ENCODE data around the gene GARIN3.
"Not testable (repeated sequence)": the region's sequence is repeated elsewhere in the genome, so short reads cannot be mapped to it uniquely, and the experiment has no call there.

The GARIN3 gene

GRCh38 chr5:157166214-157167213, at the start of gene GARIN3:
Gene GARIN3, minus strand, starts transcription at chr5:157166264. Its CDS starts 96 bp downstream, at chr5:157166168.
- TF ChIP-seq POLR2A (IDR thresholded peaks at IDR 0.05; ENCODE audit: low read length) (no peak), GATA1 (IDR thresholded peaks at IDR 0.05; ENCODE audit: low read depth, low read length) (no peak)
- no peak for DNase-seq

- no peak for TF ChIP-seq POLR2A (IDR thresholded peaks at IDR 0.05; ENCODE audit: low read length)
- TF ChIP-seq GATA1 (IDR thresholded peaks at IDR 0.05; ENCODE audit: low read depth, low read length): no peak
- DNase-seq: no peak
Measured at GRCh38 chr5:157215514-157216167, 49.6 kb upstream of the GARIN3 start.

DNA sequence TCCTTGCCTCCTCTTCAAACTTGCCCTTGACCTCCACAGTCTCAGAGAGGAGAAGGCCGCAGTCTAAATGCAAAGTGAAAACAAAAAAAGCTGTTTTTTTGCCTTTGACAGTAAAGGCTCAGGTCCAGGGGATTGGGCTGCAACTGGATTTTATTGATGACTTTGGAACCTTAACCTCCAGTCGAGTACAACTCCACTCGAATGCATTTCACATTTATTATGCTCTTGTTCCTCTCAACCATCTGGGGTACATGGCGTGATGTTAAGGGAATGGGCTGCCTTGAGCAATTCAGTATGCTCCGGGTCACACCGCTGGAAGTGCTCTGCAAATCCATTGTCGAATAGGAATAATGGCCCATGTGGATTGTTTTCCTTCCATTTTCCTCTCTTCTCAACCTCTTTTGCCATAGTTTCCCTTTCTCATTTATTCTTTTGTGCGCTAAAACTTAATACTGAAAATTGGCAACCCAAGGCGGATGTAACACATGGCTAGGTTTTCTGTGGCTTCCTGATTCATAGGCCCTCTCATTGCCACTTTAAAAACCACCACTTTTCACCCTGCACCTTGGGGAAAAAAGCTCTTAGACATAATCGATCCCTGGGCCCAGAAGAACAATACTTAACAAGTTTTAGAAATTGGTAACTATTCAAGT, 48.9 kb upstream of the GARIN3 start:
- DNase-seq: no peak
- TF ChIP-seq GATA1 (IDR thresholded peaks at IDR 0.05; ENCODE audit: low read depth, low read length) (no peak), POLR2A (IDR thresholded peaks at IDR 0.05; ENCODE audit: low read length) (no peak)

DNA sequence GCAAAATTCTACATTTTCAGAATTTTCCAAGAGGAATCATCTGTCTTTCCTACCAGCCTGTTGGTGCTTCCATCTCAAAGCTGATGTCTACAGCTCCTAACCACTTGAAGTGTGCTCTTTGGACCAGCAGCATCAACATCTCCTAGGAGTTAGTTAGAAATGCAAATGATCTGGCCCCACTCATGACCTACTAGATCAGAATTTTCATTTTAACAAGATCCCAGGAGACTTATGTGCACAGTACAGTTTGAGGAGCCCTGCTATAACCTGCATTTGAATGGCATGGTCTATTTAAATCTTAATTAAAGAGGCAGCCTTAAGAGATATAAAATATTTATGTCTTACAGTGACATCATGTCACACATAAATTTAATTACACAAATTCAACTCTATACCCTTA, 48.4 kb upstream of the GARIN3 start:
- DNase-seq: no peak
- TF ChIP-seq POLR2A (IDR thresholded peaks at IDR 0.05; ENCODE audit: low read length) (no peak), GATA1 (IDR thresholded peaks at IDR 0.05; ENCODE audit: low read depth, low read length) (no peak)

DNA sequence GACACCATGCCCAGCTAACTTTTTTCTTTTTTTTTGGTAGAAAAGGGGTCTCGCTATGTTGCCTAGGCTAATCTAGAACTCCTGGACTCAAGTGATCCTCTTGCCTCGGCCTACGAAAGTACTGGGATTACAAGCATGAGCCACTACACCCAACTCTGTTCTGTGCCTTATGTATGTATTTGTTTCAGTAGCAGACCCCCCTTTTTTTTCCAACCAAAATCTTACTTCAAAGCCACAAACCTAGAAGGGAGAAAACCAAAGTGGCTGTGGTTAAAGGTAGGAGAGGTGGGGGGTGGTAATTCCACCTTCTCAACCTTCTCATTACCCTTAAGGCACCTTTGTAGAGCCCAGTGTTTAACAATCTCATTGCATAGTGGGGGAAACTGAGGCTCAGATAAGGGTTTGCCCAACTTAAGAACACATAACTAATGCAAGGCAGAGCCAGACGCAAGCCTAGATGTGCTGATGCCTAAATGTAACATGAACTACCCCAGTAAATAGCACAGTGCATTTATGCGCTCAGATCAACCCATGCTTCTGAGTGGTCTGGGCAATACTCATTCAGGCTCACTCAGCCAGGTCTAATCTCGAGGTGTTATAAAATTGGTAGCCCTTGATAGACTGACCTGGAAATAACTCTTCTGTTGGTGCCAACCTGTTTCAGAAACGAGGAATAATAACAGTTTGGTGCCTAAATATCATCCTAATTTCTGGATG, 47.6 kb upstream of the GARIN3 start:
- TF ChIP-seq POLR2A (IDR thresholded peaks at IDR 0.05; ENCODE audit: low read length) (no peak), GATA1 (IDR thresholded peaks at IDR 0.05; ENCODE audit: low read depth, low read length) (no peak)
- DNase-seq: no peak

DNA sequence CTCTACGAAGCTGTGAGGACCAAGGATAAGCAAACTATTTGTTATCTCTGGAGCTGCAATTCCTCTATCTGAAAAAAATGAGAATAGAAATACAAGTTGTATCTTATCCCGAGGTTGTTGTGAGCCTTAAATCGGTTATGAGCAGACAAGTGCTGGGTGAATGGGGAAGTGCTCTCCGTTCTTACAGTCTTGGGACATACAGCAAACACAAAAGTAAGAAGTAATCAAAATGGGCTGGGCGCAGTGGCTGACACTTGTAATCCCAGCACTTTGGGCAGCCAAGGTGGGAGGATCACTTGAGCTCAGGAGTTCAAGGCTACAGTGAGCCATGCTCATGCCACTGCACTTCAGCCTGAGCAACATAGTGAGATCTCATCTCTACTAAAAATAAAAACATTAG, 46.2 kb upstream of the GARIN3 start:
- TF ChIP-seq GATA1 (IDR thresholded peaks at IDR 0.05; ENCODE audit: low read depth, low read length): no peak
- no peak for TF ChIP-seq POLR2A (IDR thresholded peaks at IDR 0.05; ENCODE audit: low read length)
- no peak for DNase-seq

DNA sequence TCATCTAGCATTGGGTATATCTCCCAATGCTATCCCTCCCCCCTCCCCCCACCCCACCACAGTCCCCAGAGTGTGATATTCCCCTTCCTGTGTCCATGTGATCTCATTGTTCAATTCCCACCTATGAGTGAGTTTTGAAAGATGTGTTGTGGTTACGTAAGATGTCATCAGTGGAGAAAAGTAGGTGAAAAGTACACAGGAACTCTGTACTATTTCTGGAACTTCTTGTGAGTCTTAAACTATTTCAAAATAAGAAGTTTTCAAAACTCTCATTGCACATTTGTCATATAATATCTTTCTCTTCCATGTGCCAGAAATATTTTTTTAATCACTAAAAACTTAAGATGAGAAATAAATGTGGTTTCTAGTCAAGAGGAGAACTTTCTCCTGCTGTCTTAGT, 44.6 kb upstream of the GARIN3 start:
- not testable (repeated sequence) for DNase-seq

GRCh38 chr5:157205708-157206107, 39.6 kb upstream of the GARIN3 start:
- no peak for DNase-seq
- TF ChIP-seq GATA1 (IDR thresholded peaks at IDR 0.05; ENCODE audit: low read depth, low read length): no peak
- no peak for TF ChIP-seq POLR2A (IDR thresholded peaks at IDR 0.05; ENCODE audit: low read length)

DNA sequence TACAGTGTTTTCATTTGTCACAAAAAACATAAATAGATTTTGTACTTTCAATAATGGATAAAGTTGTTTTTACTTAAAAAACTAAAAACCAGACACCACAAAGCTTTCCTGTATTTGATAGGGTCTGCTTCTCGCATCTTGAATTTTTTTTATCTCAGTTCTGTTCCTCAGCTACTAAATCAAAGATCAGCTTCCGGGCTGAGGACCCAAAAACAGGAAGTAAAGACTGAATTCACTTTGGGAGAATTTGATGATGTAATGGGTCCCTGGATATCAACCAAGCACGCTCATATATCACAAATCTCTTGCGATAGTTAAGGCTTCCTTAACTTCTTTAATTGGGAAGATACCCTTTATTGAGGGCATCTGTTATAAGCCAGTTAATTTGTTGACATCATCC, 38.7 kb upstream of the GARIN3 start:
- no peak for DNase-seq
- TF ChIP-seq GATA1 (IDR thresholded peaks at IDR 0.05; ENCODE audit: low read depth, low read length) (no peak), POLR2A (IDR thresholded peaks at IDR 0.05; ENCODE audit: low read length) (no peak)

DNA sequence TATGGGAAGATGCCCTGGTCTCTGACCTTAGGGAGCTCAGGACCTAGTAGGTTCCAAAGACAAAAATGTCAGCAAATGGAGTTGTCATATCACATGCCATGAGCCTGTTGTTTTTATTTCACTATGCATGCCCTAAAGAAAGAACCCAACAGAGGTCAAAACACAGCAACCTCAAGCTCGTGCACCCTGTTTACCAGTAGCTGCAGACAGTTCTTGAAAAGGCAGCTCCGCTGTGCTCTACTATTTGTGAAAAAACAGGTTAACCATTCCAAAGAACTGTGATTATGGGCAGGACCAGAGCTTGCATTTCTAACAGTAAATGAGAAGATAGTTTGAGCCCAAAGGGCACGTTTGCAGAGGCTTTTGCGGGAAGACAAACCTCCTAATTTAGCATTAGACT, 37.4 kb upstream of the GARIN3 start:
- no peak for DNase-seq
- TF ChIP-seq POLR2A (IDR thresholded peaks at IDR 0.05; ENCODE audit: low read length): no peak
- no peak for TF ChIP-seq GATA1 (IDR thresholded peaks at IDR 0.05; ENCODE audit: low read depth, low read length)

DNA sequence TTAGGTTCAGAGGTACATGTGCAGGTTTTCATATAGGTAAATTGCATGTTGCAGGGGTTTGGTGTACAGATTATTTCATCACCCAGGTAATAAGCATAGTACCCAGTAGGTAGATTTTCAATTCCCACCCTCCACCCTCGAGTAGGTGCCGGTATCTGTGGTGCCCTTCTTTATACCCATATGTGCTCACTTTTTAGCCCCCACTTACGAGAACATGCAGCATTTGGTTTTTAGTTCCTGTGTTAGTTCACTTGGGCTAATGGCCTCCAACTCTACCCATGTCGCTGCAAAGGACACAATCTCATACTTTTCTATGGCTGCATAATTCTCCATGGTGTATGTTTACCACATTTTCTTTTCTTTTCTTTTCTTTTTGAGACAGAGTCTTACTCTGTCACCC, 35.8 kb upstream of the GARIN3 start:
- no peak for DNase-seq
- TF ChIP-seq POLR2A (IDR thresholded peaks at IDR 0.05; ENCODE audit: low read length): no peak

- TF ChIP-seq GATA1 (IDR thresholded peaks at IDR 0.05; ENCODE audit: low read depth, low read length) (no peak), POLR2A (IDR thresholded peaks at IDR 0.05; ENCODE audit: low read length) (no peak)
- DNase-seq: peak in 1 of 2 experiments; percentile 5
Measured at GRCh38 chr5:157198277-157198986, 32.4 kb upstream of the GARIN3 start.

DNA sequence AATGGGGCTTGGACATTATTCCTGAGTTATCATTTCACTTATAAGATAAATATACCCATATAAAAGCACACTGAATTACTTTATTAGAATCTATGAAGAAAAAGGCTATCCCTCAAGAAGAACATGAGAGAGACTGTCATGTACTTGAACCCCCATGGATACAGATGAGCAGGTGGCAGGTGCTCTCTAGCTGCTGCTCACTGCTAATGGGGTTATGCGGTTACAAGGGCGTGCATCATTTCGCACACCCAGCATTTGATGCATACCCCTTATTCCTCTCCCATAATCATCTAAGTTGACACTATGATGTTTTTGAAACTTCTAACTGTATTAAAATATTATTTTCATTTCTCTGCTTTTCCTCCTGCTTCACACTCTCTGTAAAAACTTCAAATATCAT, 31.0 kb upstream of the GARIN3 start:
- DNase-seq: no peak
- TF ChIP-seq POLR2A (IDR thresholded peaks at IDR 0.05; ENCODE audit: low read length) (no peak), GATA1 (IDR thresholded peaks at IDR 0.05; ENCODE audit: low read depth, low read length) (no peak)

All from erythroblast (primary cell).